HL-60 (cell line): ENCODE data around the gene METTL9.
"Not testable (repeated sequence)": the region's sequence is repeated elsewhere in the genome, so short reads cannot be mapped to it uniquely, and the experiment has no call there.

Experiments
- POLR2AphosphoS5 ChIP-seq: IDR thresholded peaks from 2 replicates; pipeline ENCODE4 v1.6.1; 2012; ENCODE audit warnings: low read depth
- TF ChIP-seq, protein P1 (sequence below): IDR thresholded peaks from one replicate; pipeline ENCODE4 v1.5.1; 2011; ENCODE audit warnings: low read length, control low read depth, inconsistent platforms; ENCODE audit not compliant: insufficient read depth

DNA sequence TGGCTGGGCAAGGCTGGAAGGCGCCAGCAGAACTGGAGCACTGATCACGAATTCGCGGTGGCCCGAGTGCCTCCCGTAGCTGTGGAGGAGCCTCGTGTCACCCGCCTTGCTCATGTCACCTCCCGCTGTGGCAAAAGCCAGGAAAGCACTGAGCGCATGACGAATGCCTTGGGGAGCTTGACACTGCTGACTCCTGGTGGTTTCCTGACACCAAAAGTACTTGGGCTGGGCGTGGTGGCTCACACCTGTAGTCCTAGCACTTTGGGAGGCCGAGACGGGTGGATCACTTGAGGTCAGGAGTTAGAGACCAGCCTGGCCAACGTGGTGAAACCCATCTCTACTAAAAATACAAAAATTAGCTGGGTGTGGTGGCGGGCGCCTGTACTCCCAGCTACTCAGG is 47.8 kb upstream of the METTL9 start:
- TF ChIP-seq POLR2AphosphoS5, result not testable (repeated sequence)
- TF ChIP-seq, protein P1, sequence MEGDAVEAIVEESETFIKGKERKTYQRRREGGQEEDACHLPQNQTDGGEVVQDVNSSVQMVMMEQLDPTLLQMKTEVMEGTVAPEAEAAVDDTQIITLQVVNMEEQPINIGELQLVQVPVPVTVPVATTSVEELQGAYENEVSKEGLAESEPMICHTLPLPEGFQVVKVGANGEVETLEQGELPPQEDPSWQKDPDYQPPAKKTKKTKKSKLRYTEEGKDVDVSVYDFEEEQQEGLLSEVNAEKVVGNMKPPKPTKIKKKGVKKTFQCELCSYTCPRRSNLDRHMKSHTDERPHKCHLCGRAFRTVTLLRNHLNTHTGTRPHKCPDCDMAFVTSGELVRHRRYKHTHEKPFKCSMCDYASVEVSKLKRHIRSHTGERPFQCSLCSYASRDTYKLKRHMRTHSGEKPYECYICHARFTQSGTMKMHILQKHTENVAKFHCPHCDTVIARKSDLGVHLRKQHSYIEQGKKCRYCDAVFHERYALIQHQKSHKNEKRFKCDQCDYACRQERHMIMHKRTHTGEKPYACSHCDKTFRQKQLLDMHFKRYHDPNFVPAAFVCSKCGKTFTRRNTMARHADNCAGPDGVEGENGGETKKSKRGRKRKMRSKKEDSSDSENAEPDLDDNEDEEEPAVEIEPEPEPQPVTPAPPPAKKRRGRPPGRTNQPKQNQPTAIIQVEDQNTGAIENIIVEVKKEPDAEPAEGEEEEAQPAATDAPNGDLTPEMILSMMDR, result not testable (repeated sequence)
